Measurements from ENCODE around the gene SRC. TPM values are rescaled to one million over a fixed set of nuclear protein-coding genes. Genes with fewer than 3 reads are reported as not detected.

Gene SRC
- total and polyA plus RNA-seq, 7 experiments from 2014 or later = 0.63 to 26.6 (median 2.9) TPM

GRCh38 chr20:37362821-37363220 lies 16.9 kb downstream of the SRC start:
- intact Hi-C loops (cut with micrococcal nuclease) = no loop called here
- Histone ChIP-seq H3K27ac (ENCODE audit: low read depth, low read length) (no peak overlapping the region), H3K4me3 (ENCODE audit: low read length) (no peak overlapping the region), H3K4me1 (ENCODE audit: control insufficient read depth in 2 of 2, insufficient read depth in 2 of 2, low read length in 2 of 2) (no peaks in the 10 kb centered on the region), H3K9me3 (ENCODE audit: control insufficient read depth in 2 of 3, low read length in 3 of 3) (no peaks in the 10 kb centered on the region), H3K27me3 (ENCODE audit: control insufficient read depth in 2 of 2, insufficient read depth in 2 of 2, low read length in 2 of 2) (no peaks in the 10 kb centered on the region), H3K36me3 (ENCODE audit: control insufficient read depth in 2 of 3, insufficient read depth in 3 of 3, low read length in 3 of 3) (no peaks in the 10 kb centered on the region)
- ATAC-seq = no peak
- H3K9me3 Mint-ChIP-seq = no peaks in the 10 kb centered on the region
- peaks cover 0 to 8% (median 4%) of the 10 kb centered on the region in 5 donors for H3K36me3 Mint-ChIP-seq
- ChIA-PET CTCF (no interaction called here), POLR2A (no interaction called here)
- no peak overlapping the region for H3K4me3 Mint-ChIP-seq
- DNase-seq = no peak
- peaks cover 0 to 4% (median 0%) of the 10 kb centered on the region in 7 donors for H3K4me1 Mint-ChIP-seq
- H3K27me3 Mint-ChIP-seq = no peaks in the 10 kb centered on the region
- H3K27ac Mint-ChIP-seq = no peak overlapping the region

GRCh38 chr20:37363221-37364012 lies 17.5 kb downstream of the SRC start:
- H3K27ac Mint-ChIP-seq = no peak overlapping the region
- no peak overlapping the region for H3K4me3 ChIP-seq (ENCODE audit: low read length)
- no peaks in the 10 kb centered on the region for H3K27me3 Mint-ChIP-seq
- peaks cover 0 to 8% (median 4%) of the 10 kb centered on the region in 5 donors for H3K36me3 Mint-ChIP-seq
- H3K27me3 ChIP-seq (ENCODE audit: control insufficient read depth in 2 of 2, insufficient read depth in 2 of 2, low read length in 2 of 2) = no peaks in the 10 kb centered on the region
- DNase-seq (no peak), ATAC-seq (no peak)
- H3K4me1 ChIP-seq (ENCODE audit: control insufficient read depth in 2 of 2, insufficient read depth in 2 of 2, low read length in 2 of 2) = no peaks in the 10 kb centered on the region
- POLR2A ChIA-PET = no interaction called here
- intact Hi-C loops (cut with micrococcal nuclease) = no loop called here
- CTCF ChIA-PET = no interaction called here
- no peaks in the 10 kb centered on the region for H3K9me3 Mint-ChIP-seq
- H3K4me1 Mint-ChIP-seq = peaks cover 0 to 3% (median 0%) of the 10 kb centered on the region in 7 donors
- no peak overlapping the region for H3K27ac ChIP-seq (ENCODE audit: low read depth, low read length)
- H3K36me3 ChIP-seq (ENCODE audit: control insufficient read depth in 2 of 3, insufficient read depth in 3 of 3, low read length in 3 of 3) = no peaks in the 10 kb centered on the region
- H3K4me3 Mint-ChIP-seq = no peak overlapping the region
- H3K9me3 ChIP-seq (ENCODE audit: control insufficient read depth in 2 of 3, low read length in 3 of 3) = no peaks in the 10 kb centered on the region

- ChIA-PET POLR2A (no interaction called here), CTCF (no interaction called here)
- H3K4me3 Mint-ChIP-seq = no peak overlapping the region
- peaks cover 0 to 8% (median 4%) of the 10 kb centered on the region in 5 donors for H3K36me3 Mint-ChIP-seq
- DNase-seq (no peak), ATAC-seq (no peak)
- Histone ChIP-seq H3K36me3 (ENCODE audit: control insufficient read depth in 2 of 3, insufficient read depth in 3 of 3, low read length in 3 of 3) (no peaks in the 10 kb centered on the region), H3K4me3 (ENCODE audit: low read length) (no peak overlapping the region), H3K9me3 (ENCODE audit: control insufficient read depth in 2 of 3, low read length in 3 of 3) (no peaks in the 10 kb centered on the region), H3K27ac (ENCODE audit: low read depth, low read length) (no peak overlapping the region), H3K27me3 (ENCODE audit: control insufficient read depth in 2 of 2, insufficient read depth in 2 of 2, low read length in 2 of 2) (no peaks in the 10 kb centered on the region), H3K4me1 (ENCODE audit: control insufficient read depth in 2 of 2, insufficient read depth in 2 of 2, low read length in 2 of 2) (no peaks in the 10 kb centered on the region)
- no peaks in the 10 kb centered on the region for H3K9me3 Mint-ChIP-seq
- H3K4me1 Mint-ChIP-seq = peaks cover 0 to 3% (median 0%) of the 10 kb centered on the region in 7 donors
- H3K27ac Mint-ChIP-seq = peak overlapping the region in 1 of 9 donors; percentile 29
- intact Hi-C loops (cut with micrococcal nuclease) = no loop called here
- H3K27me3 Mint-ChIP-seq = no peaks in the 10 kb centered on the region
Observed at GRCh38 chr20:37364013-37364926, 18.3 kb downstream of the SRC start.

- Histone ChIP-seq H3K27ac (ENCODE audit: low read depth, low read length) (no peak overlapping the region), H3K4me1 (ENCODE audit: control insufficient read depth in 2 of 2, insufficient read depth in 2 of 2, low read length in 2 of 2) (no peaks in the 10 kb centered on the region), H3K27me3 (ENCODE audit: control insufficient read depth in 2 of 2, insufficient read depth in 2 of 2, low read length in 2 of 2) (no peaks in the 10 kb centered on the region), H3K9me3 (ENCODE audit: control insufficient read depth in 2 of 3, low read length in 3 of 3) (no peaks in the 10 kb centered on the region), H3K4me3 (ENCODE audit: low read length) (no peak overlapping the region), H3K36me3 (ENCODE audit: control insufficient read depth in 2 of 3, insufficient read depth in 3 of 3, low read length in 3 of 3) (no peaks in the 10 kb centered on the region)
- peaks cover 0 to 8% (median 4%) of the 10 kb centered on the region in 5 donors for H3K36me3 Mint-ChIP-seq
- no peak for ATAC-seq
- no peak overlapping the region for H3K4me3 Mint-ChIP-seq
- ChIA-PET CTCF (no interaction called here), POLR2A (no interaction called here)
- H3K9me3 Mint-ChIP-seq = no peaks in the 10 kb centered on the region
- H3K27ac Mint-ChIP-seq = peak overlapping the region in 1 of 9 donors; percentile 29
- intact Hi-C loops (cut with micrococcal nuclease) = no loop called here
- H3K4me1 Mint-ChIP-seq = peaks cover 0 to 3% (median 0%) of the 10 kb centered on the region in 7 donors
- H3K27me3 Mint-ChIP-seq = no peaks in the 10 kb centered on the region
- DNase-seq = no peak
Observed at GRCh38 chr20:37364927-37365272, 19.0 kb downstream of the SRC start.

GRCh38 chr20:37365760-37366638 lies 20.1 kb downstream of the SRC start:
- CTCF ChIA-PET = interaction anchor here (0.6 to 0.7 kb wide), 2 partner anchors 11 to 700 kb away, joined by 3 read pairs; no protein-coding TSS in a partner anchor
- POLR2A ChIA-PET = no interaction called here

GRCh38 chr20:37366743-37367142 lies 20.8 kb downstream of the SRC start:
- intact Hi-C loops (cut with micrococcal nuclease) = no loop called here
- H3K36me3 Mint-ChIP-seq = peaks cover 0 to 8% (median 4%) of the 10 kb centered on the region in 5 donors
- H3K4me3 Mint-ChIP-seq = no peak overlapping the region
- ATAC-seq (no peak), DNase-seq (no peak)
- peaks cover 0 to 2% (median 0%) of the 10 kb centered on the region in 11 donors for H3K9me3 Mint-ChIP-seq
- no peak overlapping the region for H3K27ac Mint-ChIP-seq
- H3K4me1 Mint-ChIP-seq = peaks cover 0 to 3% (median 0%) of the 10 kb centered on the region in 7 donors
- Histone ChIP-seq H3K9me3 (ENCODE audit: control insufficient read depth in 2 of 3, low read length in 3 of 3) (no peaks in the 10 kb centered on the region), H3K36me3 (ENCODE audit: control insufficient read depth in 2 of 3, insufficient read depth in 3 of 3, low read length in 3 of 3) (no peaks in the 10 kb centered on the region), H3K4me3 (ENCODE audit: low read length) (no peak overlapping the region), H3K27me3 (ENCODE audit: control insufficient read depth in 2 of 2, insufficient read depth in 2 of 2, low read length in 2 of 2) (no peaks in the 10 kb centered on the region), H3K4me1 (ENCODE audit: control insufficient read depth in 2 of 2, insufficient read depth in 2 of 2, low read length in 2 of 2) (no peaks in the 10 kb centered on the region), H3K27ac (ENCODE audit: low read depth, low read length) (no peak overlapping the region)
- ChIA-PET POLR2A (no interaction called here), CTCF (no interaction called here)
- H3K27me3 Mint-ChIP-seq = no peaks in the 10 kb centered on the region

More at GRCh38 chr20:37365760-37366638, 20.1 kb downstream of the SRC start:
- Mint-ChIP-seq H3K27ac (no peak overlapping the region), H3K4me1 (peaks cover 0 to 3% (median 0%) of the 10 kb centered on the region in 7 donors), H3K9me3 (no peaks in the 10 kb centered on the region), H3K36me3 (peaks cover 0 to 8% (median 4%) of the 10 kb centered on the region in 5 donors), H3K27me3 (no peaks in the 10 kb centered on the region), H3K4me3 (no peak overlapping the region)
- intact Hi-C loops (cut with micrococcal nuclease) = no loop called here
- H3K27ac ChIP-seq (ENCODE audit: low read depth, low read length) = no peak overlapping the region
- no peaks in the 10 kb centered on the region for H3K9me3 ChIP-seq (ENCODE audit: control insufficient read depth in 2 of 3, low read length in 3 of 3)
- ATAC-seq (peak; percentile 76), DNase-seq (no peak)
- no peaks in the 10 kb centered on the region for H3K4me1 ChIP-seq (ENCODE audit: control insufficient read depth in 2 of 2, insufficient read depth in 2 of 2, low read length in 2 of 2)
- H3K4me3 ChIP-seq (ENCODE audit: low read length) = no peak overlapping the region
- H3K36me3 ChIP-seq (ENCODE audit: control insufficient read depth in 2 of 3, insufficient read depth in 3 of 3, low read length in 3 of 3) = no peaks in the 10 kb centered on the region
- H3K27me3 ChIP-seq (ENCODE audit: control insufficient read depth in 2 of 2, insufficient read depth in 2 of 2, low read length in 2 of 2) = no peaks in the 10 kb centered on the region

Measured in naive thymus-derived CD4-positive, alpha-beta T cell (primary cell).